Keratinocyte (primary cell): ENCODE results near the gene C1orf167. TPM values are rescaled to one million over a fixed set of nuclear protein-coding genes. Genes with fewer than 3 reads are reported as not detected.

ENCODE experiments used
- DNase-seq: peaks from one replicate; pipeline ENCODE4 v3.0.0-alpha.2; 2011; ENCODE audit warnings: low read depth, missing footprints, low spot score
- FAIRE-seq: peaks from 2 replicates; lab custom pipeline; 2011; peaks lifted over from hg19 to GRCh38; lab: Jason Lieb, UNC
- H2AFZ ChIP-seq: 2 replicates; pipeline ENCODE4 v1.6.0; 2012; ENCODE audit warnings: low read length, control low read depth, inconsistent platforms; ENCODE audit not compliant: control insufficient read depth
- H3K27ac ChIP-seq: 2 replicates; pipeline ENCODE4 v1.5.1; 2011; ENCODE audit warnings: low read length; ENCODE audit not compliant: control insufficient read depth, insufficient read depth
- H3K27me3 ChIP-seq: 3 replicates; pipeline ENCODE4 v1.6.0; 2011; ENCODE audit warnings: low read length; ENCODE audit not compliant: control insufficient read depth, insufficient read depth; ENCODE audit errors: extremely low read depth
- H3K36me3 ChIP-seq, 2 experiments: 2 replicates in 1 of 2; 3 replicates in 1 of 2; pipeline ENCODE4 v1.5.1; 2011; ENCODE audit warnings: low read length in 2 of 2, mild to moderate bottlenecking in 1 of 2; ENCODE audit not compliant: control insufficient read depth in 2 of 2, insufficient read depth in 2 of 2; ENCODE audit errors: extremely low read depth in 1 of 2
- H3K4me1 ChIP-seq: 3 replicates; pipeline ENCODE4 v1.5.1; 2011; ENCODE audit warnings: low read length; ENCODE audit not compliant: control insufficient read depth, insufficient read depth; ENCODE audit errors: extremely low read depth
- H3K4me2 ChIP-seq: 3 replicates; pipeline ENCODE4 v1.6.0; 2011; ENCODE audit warnings: low read depth, low read length; ENCODE audit not compliant: control insufficient read depth, insufficient read depth; ENCODE audit errors: extremely low read depth
- H3K4me3 ChIP-seq, 3 experiments: fragments of 200-600 bp in 1 of 3; sonication (generic) in 1 of 3; 2 replicates in 2 of 3; 3 replicates in 1 of 3; pipeline ENCODE4 v1.5.1; 2011 to 2016; ENCODE audit warnings: low read length in 3 of 3, mild to moderate bottlenecking in 3 of 3, control low read depth in 2 of 3, inconsistent platforms in 1 of 3, low read depth in 1 of 3, mixed read lengths in 1 of 3, mixed run types in 1 of 3, moderate library complexity in 1 of 3; ENCODE audit not compliant: control insufficient read depth in 2 of 3, insufficient read depth in 2 of 3; ENCODE audit errors: extremely low read depth in 1 of 3
- H3K79me2 ChIP-seq: 2 replicates; pipeline ENCODE4 v1.6.0; 2012; ENCODE audit warnings: low read length; ENCODE audit not compliant: control insufficient read depth, insufficient read depth
- H3K9ac ChIP-seq: 3 replicates; pipeline ENCODE4 v1.6.0; 2011; ENCODE audit warnings: low read length; ENCODE audit not compliant: control insufficient read depth, insufficient read depth; ENCODE audit errors: extremely low read depth
- H3K9me1 ChIP-seq: 3 replicates; pipeline ENCODE4 v1.6.0; 2011; ENCODE audit warnings: low read length; ENCODE audit not compliant: control insufficient read depth, insufficient read depth; ENCODE audit errors: extremely low read depth
- H3K9me3 ChIP-seq: 2 replicates; pipeline ENCODE4 v1.5.1; 2012; ENCODE audit warnings: low read depth, low read length; ENCODE audit not compliant: control insufficient read depth
- H4K20me1 ChIP-seq: 3 replicates; pipeline ENCODE4 v1.6.0; 2011; ENCODE audit warnings: low read length; ENCODE audit not compliant: control insufficient read depth, insufficient read depth; ENCODE audit errors: extremely low read depth
- CTCF ChIP-seq, 3 experiments: IDR thresholded peaks in 1 of 3; conservative IDR thresholded peaks in 1 of 3; optimal IDR thresholded peaks in 1 of 3; 2 replicates in 2 of 3; 3 replicates in 1 of 3; pipeline versions ENCODE3 to v1.5.1; 2011; ENCODE audit warnings: low read length in 3 of 3, mild to moderate bottlenecking in 3 of 3, moderate library complexity in 2 of 3, control low read depth in 1 of 3, inconsistent platforms in 1 of 3; ENCODE audit not compliant: insufficient read depth in 2 of 3; ENCODE audit errors: extremely low read depth in 1 of 3
- EZH2 ChIP-seq: IDR thresholded peaks from one replicate; pipeline ENCODE4 v1.6.1; 2012; ENCODE audit warnings: inconsistent platforms, mild to moderate bottlenecking, low read length, moderate library complexity
- dilution Hi-C: fragments of 300-500 bp; cut with MboI; formaldehyde crosslinking; loops from one replicate; pipeline ENCODE4 v1.7.0; 2020; ENCODE audit warnings: low sequenced_read_pairs; ENCODE audit not compliant: extremely low pct_ligation_motif_present
- polyA plus RNA-seq, 5 experiments: library from polyadenylated mRNA; depleted of rRNA in 3 of 5; stranded (reverse) in 3 of 5; stranded (forward) in 1 of 5; unstranded in 1 of 5; fragments of >200 nt; gene quantifications; 1 replicate in 1 of 5; 2 replicates in 3 of 5; 3 replicates in 1 of 5; pipeline versions ENCODE4 v1.2.1 to v1.2.3, GENCODE V29; 2011 to 2012; ENCODE audit warnings: missing spikeins in 2 of 5, low read depth in 1 of 5, low replicate concordance in 1 of 5

Gene C1orf167
- polyA plus RNA-seq, 1 donor (not counting 4 experiments of a cell fraction or from before 2014, with no cell fraction given) = not detected

GRCh38 chr1:11729155-11729497 is 32.9 kb upstream of the C1orf167 start:
- no peak overlapping the region for H3K27ac ChIP-seq
- H3K4me3 ChIP-seq = no peak overlapping the region
- TF ChIP-seq EZH2 (no peak), CTCF (optimal IDR thresholded peaks at IDR 0.05 in 1 of 3, IDR thresholded peaks at IDR 0.05 in 1 of 3, conservative IDR thresholded peaks at IDR 0.05 in 1 of 3; ENCODE audit: extremely low read depth in 1 of 3, insufficient read depth in 2 of 3, low read length in 3 of 3) (no peak)
- H3K9ac ChIP-seq = no peak overlapping the region
- H4K20me1 ChIP-seq = no peaks in the 10 kb centered on the region
- no peaks in the 10 kb centered on the region for H3K9me1 ChIP-seq
- no peak overlapping the region for H3K4me2 ChIP-seq
- no peak for FAIRE-seq
- dilution Hi-C loops = no loop called here
- no peaks in the 10 kb centered on the region for H3K27me3 ChIP-seq
- no peaks in the 10 kb centered on the region for H3K9me3 ChIP-seq
- H3K36me3 ChIP-seq = no peaks in the 10 kb centered on the region
- no peaks in the 10 kb centered on the region for H3K79me2 ChIP-seq
- DNase-seq = no peak
- no peak overlapping the region for H2AFZ ChIP-seq
- H3K4me1 ChIP-seq = peaks cover 19% of the 10 kb centered on the region

- H3K27ac ChIP-seq = no peak overlapping the region
- H3K27me3 ChIP-seq = no peaks in the 10 kb centered on the region
- H3K4me2 ChIP-seq = no peak overlapping the region
- no peaks in the 10 kb centered on the region for H3K9me1 ChIP-seq
- dilution Hi-C loops = no loop called here
- H3K79me2 ChIP-seq = no peaks in the 10 kb centered on the region
- H3K9me3 ChIP-seq = no peaks in the 10 kb centered on the region
- no peak for FAIRE-seq
- no peak for DNase-seq
- TF ChIP-seq CTCF (optimal IDR thresholded peaks at IDR 0.05 in 1 of 3, IDR thresholded peaks at IDR 0.05 in 1 of 3, conservative IDR thresholded peaks at IDR 0.05 in 1 of 3; ENCODE audit: extremely low read depth in 1 of 3, insufficient read depth in 2 of 3, low read length in 3 of 3) = no peak
- TF ChIP-seq EZH2 = no peak
- H4K20me1 ChIP-seq = no peaks in the 10 kb centered on the region
- H3K9ac ChIP-seq = no peak overlapping the region
- no peak overlapping the region for H2AFZ ChIP-seq
- H3K4me1 ChIP-seq = peaks cover 19% of the 10 kb centered on the region
- no peaks in the 10 kb centered on the region for H3K36me3 ChIP-seq
- no peak overlapping the region for H3K4me3 ChIP-seq
Measured at GRCh38 chr1:11729498-11730428, 32.2 kb upstream of the C1orf167 start.
